H1 (cell line): Measurements from ENCODE around the gene MIB2. TPM values are rescaled to one million over a fixed set of nuclear protein-coding genes. Genes with fewer than 3 reads are reported as not detected.

Experiments used
- CHD7 ChIP-seq: fragments of 300-600 bp; sonication (generic); IDR thresholded peaks from 2 replicates; pipeline ENCODE4 v1.7.1; 2012; ENCODE audit warnings: low read length, moderate library complexity, mild to moderate bottlenecking, inconsistent platforms; ENCODE audit not compliant: insufficient replicate concordance
- EGR1 ChIP-seq: IDR thresholded peaks from 2 replicates; pipeline ENCODE4 v1.6.1; 2011; ENCODE audit warnings: low read depth, low read length, borderline replicate concordance
- HDAC6 ChIP-seq: IDR thresholded peaks from one replicate; pipeline ENCODE4 v1.7.1; 2012; ENCODE audit warnings: low read depth, mild to moderate bottlenecking, inconsistent platforms, low read length, moderate library complexity
- TCF12 ChIP-seq: IDR thresholded peaks from 2 replicates; pipeline ENCODE4 v1.6.1; 2011; ENCODE audit warnings: low read depth, mild to moderate bottlenecking, low read length
- polyA plus RNA-seq, 7 experiments: library from polyadenylated mRNA; depleted of rRNA in 3 of 7; stranded (reverse) in 5 of 7; unstranded in 2 of 7; fragments of >200 nt in 5 of 7; fragments of 200-250 nt in 2 of 7; gene quantifications; 1 replicate in 5 of 7; 2 replicates in 1 of 7; 4 replicates in 1 of 7; pipeline versions ENCODE4 v1.2.1 to v1.2.3, GENCODE V29; 2011 to 2013; ENCODE audit warnings: missing spikeins in 2 of 7, mixed read lengths in 2 of 7
- total RNA-seq: library from RNA; stranded (reverse); fragmentation: NEBNext Ultra II Directional; extraction: Animal tissue kit (Norgen Biotek cat#: 25700); gene quantifications from 2 replicates; pipeline ENCODE4 v1.2.1, GENCODE V29; 2021

MIB2 gene
- total and polyA plus RNA-seq, 2 of the 8 experiments (the other 6 are each of a cell fraction or from before 2014, with no cell fraction given): 32.5 to 60.0 TPM

GRCh38 chr1:1601564-1602303, 13.6 kb upstream of the MIB2 start (continued):
- TF ChIP-seq TCF12: no peak
- TF ChIP-seq HDAC6: no peak
- no peak for TF ChIP-seq EGR1
- no peak for TF ChIP-seq CHD7
- TF ChIP-seq, all 59 proteins: peak for 0
